HG02981 (cell line): ENCODE results near the gene INAFM2.

Experiments used
- ATAC-seq: cut with Tn5 transposase; IDR thresholded peaks from one replicate; pipeline ENCODE4 v1.9.1; 2021; ENCODE audit warnings: mild to moderate bottlenecking, moderate library complexity; ENCODE audit not compliant: unreplicated experiment

Gene INAFM2

GRCh38 chr15:40323239-40323952, at the start of gene INAFM2:
TSS of gene INAFM2 (plus strand) at chr15:40323692. CDS start at chr15:40324056, 364 bp downstream.
- peak; percentile 89 for ATAC-seq

GRCh38 chr15:40274350-40275274, 48.9 kb upstream of the INAFM2 start:
- peak; percentile 49 for ATAC-seq

- ATAC-seq: no peak
These were observed 48.0 kb upstream of the INAFM2 start for GRCh38 chr15:40275523-40275922.

- ATAC-seq: no peak
These were observed 47.5 kb upstream of the INAFM2 start for GRCh38 chr15:40275954-40276353.

GRCh38 chr15:40276927-40277326, 46.6 kb upstream of the INAFM2 start:
- no peak for ATAC-seq

GRCh38 chr15:40277471-40277870, 46.0 kb upstream of the INAFM2 start:
- no peak for ATAC-seq

- no peak for ATAC-seq
These were observed 45.5 kb upstream of the INAFM2 start for GRCh38 chr15:40278026-40278425.

GRCh38 chr15:40279437-40280141, 43.9 kb upstream of the INAFM2 start:
- no peak for ATAC-seq

- no peak for ATAC-seq
These were observed 43.0 kb upstream of the INAFM2 start for GRCh38 chr15:40280260-40281056.

- no peak for ATAC-seq
These were observed 42.3 kb upstream of the INAFM2 start for GRCh38 chr15:40281057-40281800.

- no peak for ATAC-seq
These were observed 41.7 kb upstream of the INAFM2 start for GRCh38 chr15:40281801-40282146.

- no peak for ATAC-seq
These were observed 41.2 kb upstream of the INAFM2 start for GRCh38 chr15:40282147-40282868.

GRCh38 chr15:40282869-40283614, 40.5 kb upstream of the INAFM2 start, which contains the start of gene ANKRD63:
TSS of gene ANKRD63 (minus strand) at chr15:40283064. CDS start at chr15:40282586, 478 bp downstream.
- no peak for ATAC-seq

GRCh38 chr15:40283615-40284300, 39.7 kb upstream of the INAFM2 start:
- ATAC-seq: no peak

- no peak for ATAC-seq
These were observed 38.3 kb upstream of the INAFM2 start for GRCh38 chr15:40285151-40285550.

GRCh38 chr15:40285554-40286011, 37.9 kb upstream of the INAFM2 start:
- no peak for ATAC-seq

- ATAC-seq: no peak
These were observed 37.4 kb upstream of the INAFM2 start for GRCh38 chr15:40286061-40286532.

GRCh38 chr15:40286794-40287193, 36.7 kb upstream of the INAFM2 start:
- no peak for ATAC-seq
